AG08395 (cell line): ENCODE measurements around the gene NRTN.

ENCODE experiments used
- DNase-seq: peaks from one replicate; pipeline ENCODE4 v3.0.0; 2012; ENCODE audit warnings: mixed read lengths, low spot score

NRTN gene

GRCh38 chr19:5867201-5868136 is 62.6 kb downstream of the NRTN start:
- DNase-seq: no peak

- no peak for DNase-seq
Observed at GRCh38 chr19:5870986-5871394, 66.1 kb downstream of the NRTN start.

- DNase-seq: no peak
Observed at GRCh38 chr19:5873617-5874199, 68.8 kb downstream of the NRTN start.

GRCh38 chr19:5874496-5874895 is 69.6 kb downstream of the NRTN start:
- DNase-seq: peak; percentile 48

GRCh38 chr19:5877427-5877826 is 72.6 kb downstream of the NRTN start:
- no peak for DNase-seq

GRCh38 chr19:5877882-5878281 is 73.0 kb downstream of the NRTN start:
- no peak for DNase-seq
